ENCODE data around the gene ARL15. TPM values are rescaled to one million over a fixed set of nuclear protein-coding genes. Genes with fewer than 3 reads are reported as not detected.
"Not testable (repeated sequence)": the region's sequence is repeated elsewhere in the genome, so short reads cannot be mapped to it uniquely, and the experiment has no call there.

Gene ARL15
- total and polyA plus RNA-seq, 5 donors = 14.2 to 30.3 (median 24.8) TPM

DNA sequence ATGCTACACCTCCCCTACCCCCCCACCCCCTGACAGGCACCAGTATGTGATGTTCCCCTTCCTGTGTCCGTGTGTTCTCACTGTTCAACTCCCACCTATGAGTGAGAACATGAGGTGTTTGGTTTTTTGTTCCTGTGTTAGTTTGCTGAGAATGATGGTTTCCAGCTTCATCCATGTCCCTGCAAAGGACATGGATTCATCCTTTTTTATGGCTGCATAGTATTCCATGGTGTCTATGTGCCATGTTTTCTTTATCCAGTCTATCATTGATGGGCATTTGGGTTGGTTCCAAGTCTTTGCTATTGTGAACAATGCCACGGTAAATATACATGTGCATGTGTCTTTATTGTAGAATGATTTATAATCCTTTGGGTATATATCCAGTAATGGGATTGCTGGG lies 328.1 kb downstream of the ARL15 start:
- ATAC-seq; intact Hi-C loops (cut with DNase I): not testable (repeated sequence)
- 97% methylated on average over 2 of the region's 2 CpGs for WGBS

DNA sequence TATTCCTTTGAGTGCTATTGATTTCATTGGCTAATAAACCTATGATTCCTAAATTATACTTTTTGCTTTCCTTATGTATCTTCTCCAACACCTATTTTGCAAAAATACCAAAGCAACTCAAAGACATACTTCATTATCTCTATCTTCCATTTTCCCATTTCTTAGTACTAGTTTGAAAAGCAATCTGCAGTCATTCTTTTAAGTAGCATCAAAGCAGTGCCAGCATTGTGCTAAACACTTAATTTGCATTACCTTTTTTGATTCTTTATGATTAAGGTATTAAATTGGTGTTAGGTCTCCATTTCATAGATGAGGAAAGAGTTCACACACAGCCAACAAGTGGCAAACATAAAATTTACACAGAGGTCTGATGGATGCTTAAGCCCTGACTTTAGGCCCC lies 330.3 kb downstream of the ARL15 start:
- no peaks in the 10 kb centered on the region for H3K27me3 ChIP-seq (ENCODE audit: control insufficient read depth, insufficient read depth)
- ATAC-seq (no peak), DNase-seq (no peak)
- no peak overlapping the region for H3K27ac ChIP-seq (ENCODE audit: low read length)
- H3K4me3 ChIP-seq (ENCODE audit: low read length) = no peak overlapping the region
- intact Hi-C loops (cut with DNase I) = no loop called here
- H3K4me1 ChIP-seq (ENCODE audit: control insufficient read depth, insufficient read depth, low read length) = no peaks in the 10 kb centered on the region
- H3K9me3 ChIP-seq (ENCODE audit: control insufficient read depth, low read length) = no peaks in the 10 kb centered on the region

More for the DNA sequence above, 328.1 kb downstream of the ARL15 start:
- H3K4me1 ChIP-seq (ENCODE audit: control insufficient read depth, insufficient read depth, low read length); H3K27ac ChIP-seq (ENCODE audit: low read length); H3K27me3 ChIP-seq (ENCODE audit: control insufficient read depth, insufficient read depth); DNase-seq; H3K9me3 ChIP-seq (ENCODE audit: control insufficient read depth, low read length); H3K4me3 ChIP-seq (ENCODE audit: low read length): not testable (repeated sequence)

DNA sequence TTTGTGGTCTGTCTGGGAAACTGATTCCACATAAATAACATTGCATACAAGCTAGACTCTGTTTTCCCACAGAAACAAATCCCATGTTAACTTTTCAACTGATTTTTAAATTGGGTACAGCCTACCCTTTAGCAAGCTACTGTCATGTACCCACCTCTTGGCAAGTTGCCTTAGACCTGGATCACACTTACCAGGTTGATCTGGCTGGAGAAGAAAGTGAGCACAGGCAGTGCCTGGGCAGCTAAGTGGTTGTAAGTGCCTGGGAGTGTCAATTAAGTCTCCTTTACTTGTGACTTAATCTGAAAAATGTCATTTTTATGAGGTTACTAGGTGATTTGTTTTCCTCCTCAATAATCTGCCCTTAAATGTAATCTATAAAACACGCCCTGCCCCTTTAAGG lies 336.4 kb downstream of the ARL15 start:
- no peak overlapping the region for H3K4me3 ChIP-seq (ENCODE audit: low read length)
- intact Hi-C loops (cut with DNase I) = no loop called here
- no peak for ATAC-seq
- WGBS = 92% methylated on average over 1 of the region's 1 CpG
- no peaks in the 10 kb centered on the region for H3K4me1 ChIP-seq (ENCODE audit: control insufficient read depth, insufficient read depth, low read length)
- no peak overlapping the region for H3K27ac ChIP-seq (ENCODE audit: low read length)
- H3K27me3 ChIP-seq (ENCODE audit: control insufficient read depth, insufficient read depth) = no peaks in the 10 kb centered on the region
- no peaks in the 10 kb centered on the region for H3K9me3 ChIP-seq (ENCODE audit: control insufficient read depth, low read length)
- no peak for DNase-seq

DNA sequence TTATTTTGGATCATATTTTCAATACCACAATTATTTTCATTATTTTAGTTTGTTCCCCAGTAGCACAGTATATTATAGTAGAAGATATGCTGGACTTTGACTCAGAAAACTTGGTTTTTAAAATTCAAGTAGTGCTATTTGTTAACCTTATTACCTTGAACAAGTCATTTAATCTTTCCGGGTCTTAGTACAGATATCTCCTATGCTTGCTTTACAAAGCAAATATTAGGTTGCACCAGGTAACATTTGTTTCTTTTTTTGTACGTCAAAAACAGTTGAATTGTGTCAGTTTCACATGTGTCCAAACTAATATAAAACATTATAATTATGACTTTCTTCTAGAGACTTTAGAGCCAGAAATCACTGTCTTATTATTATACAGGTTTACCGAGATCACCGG lies 338.1 kb downstream of the ARL15 start:
- ATAC-seq = no peak
- DNase-seq = no peak
- Histone ChIP-seq H3K27ac (ENCODE audit: low read length) (no peak overlapping the region), H3K4me1 (ENCODE audit: control insufficient read depth, insufficient read depth, low read length) (no peaks in the 10 kb centered on the region), H3K4me3 (ENCODE audit: low read length) (no peak overlapping the region), H3K9me3 (ENCODE audit: control insufficient read depth, low read length) (no peaks in the 10 kb centered on the region), H3K27me3 (ENCODE audit: control insufficient read depth, insufficient read depth) (no peaks in the 10 kb centered on the region)
- WGBS = 95% methylated on average over 4 of the region's 4 CpGs
- intact Hi-C loops (cut with DNase I) = no loop called here

DNA sequence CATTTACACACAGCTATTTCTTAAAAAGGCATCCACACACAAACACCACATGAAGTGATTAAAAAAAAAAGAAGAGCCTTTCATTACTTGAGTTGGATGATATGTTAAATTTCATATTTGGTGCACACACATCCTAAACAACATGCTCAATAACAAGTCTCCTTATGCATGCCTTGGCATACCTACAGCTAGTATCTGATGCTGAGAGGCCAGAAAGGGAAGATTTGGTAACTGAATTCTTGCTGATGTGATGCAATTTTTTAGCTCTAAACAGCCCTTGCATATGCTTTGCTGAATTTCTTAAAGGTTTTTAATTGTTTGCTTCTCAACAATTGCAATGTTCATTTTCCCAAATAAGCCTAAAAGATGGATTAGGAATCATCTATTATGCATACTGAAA lies 338.8 kb downstream of the ARL15 start:
- ATAC-seq = no peak
- Histone ChIP-seq H3K9me3 (ENCODE audit: control insufficient read depth, low read length) (no peaks in the 10 kb centered on the region), H3K27me3 (ENCODE audit: control insufficient read depth, insufficient read depth) (no peaks in the 10 kb centered on the region), H3K4me1 (ENCODE audit: control insufficient read depth, insufficient read depth, low read length) (no peaks in the 10 kb centered on the region), H3K27ac (ENCODE audit: low read length) (no peak overlapping the region), H3K4me3 (ENCODE audit: low read length) (no peak overlapping the region)
- intact Hi-C loops (cut with DNase I) = no loop called here
- no peak for DNase-seq

DNA sequence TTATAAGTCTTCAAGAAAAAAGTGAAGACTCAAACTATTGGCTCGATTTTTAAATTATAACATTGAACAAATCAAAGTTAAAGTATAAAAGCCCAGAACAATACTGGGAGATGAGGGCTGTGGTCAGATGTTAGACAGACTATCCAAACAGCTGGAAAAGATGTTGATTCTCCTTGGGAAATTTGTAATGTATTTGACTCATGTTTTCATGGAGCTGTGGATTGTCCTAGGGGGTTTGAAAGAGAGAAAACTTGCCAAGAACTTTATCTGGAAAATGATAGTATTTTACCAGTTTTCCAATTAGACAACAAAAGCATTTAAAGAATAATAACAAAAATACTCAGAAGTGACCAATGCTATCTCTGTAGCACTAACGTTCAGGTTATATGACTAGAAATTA lies 339.2 kb downstream of the ARL15 start:
- H3K27ac ChIP-seq (ENCODE audit: low read length) = no peak overlapping the region
- ATAC-seq (peak; percentile 61 to 78), DNase-seq (no peak)
- no peak overlapping the region for H3K4me3 ChIP-seq (ENCODE audit: low read length)
- intact Hi-C loops (cut with DNase I) = no loop called here
- H3K27me3 ChIP-seq (ENCODE audit: control insufficient read depth, insufficient read depth) = no peaks in the 10 kb centered on the region
- 39% methylated on average over 2 of the region's 2 CpGs for WGBS
- H3K4me1 ChIP-seq (ENCODE audit: control insufficient read depth, insufficient read depth, low read length) = no peaks in the 10 kb centered on the region
- no peaks in the 10 kb centered on the region for H3K9me3 ChIP-seq (ENCODE audit: control insufficient read depth, low read length)

DNA sequence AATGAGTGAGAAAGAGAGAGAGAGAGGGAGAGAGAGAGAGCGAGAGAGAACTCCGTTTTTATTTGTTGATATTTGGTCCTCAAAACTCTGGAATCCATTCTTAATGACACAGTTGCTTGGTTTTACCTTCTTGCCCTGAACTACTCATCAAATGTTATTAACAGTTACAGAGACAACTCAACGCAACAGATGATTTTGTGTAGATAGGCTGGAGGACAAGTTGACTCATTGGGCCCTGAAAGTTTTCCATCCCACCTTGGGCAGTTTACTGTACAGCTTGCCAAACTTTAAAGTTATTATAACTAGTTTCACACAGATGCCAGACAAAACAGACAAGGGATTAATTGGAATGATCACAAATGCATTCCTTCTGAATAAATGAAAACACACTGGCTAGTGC lies 339.9 kb downstream of the ARL15 start:
- Histone ChIP-seq H3K4me3 (ENCODE audit: low read length) (no peak overlapping the region), H3K27me3 (ENCODE audit: control insufficient read depth, insufficient read depth) (no peaks in the 10 kb centered on the region), H3K4me1 (ENCODE audit: control insufficient read depth, insufficient read depth, low read length) (no peaks in the 10 kb centered on the region), H3K9me3 (ENCODE audit: control insufficient read depth, low read length) (no peaks in the 10 kb centered on the region), H3K27ac (ENCODE audit: low read length) (no peak overlapping the region)
- intact Hi-C loops (cut with DNase I) = no loop called here
- WGBS = 81% methylated on average over 3 of the region's 3 CpGs
- no peak for ATAC-seq
- no peak for DNase-seq

DNA sequence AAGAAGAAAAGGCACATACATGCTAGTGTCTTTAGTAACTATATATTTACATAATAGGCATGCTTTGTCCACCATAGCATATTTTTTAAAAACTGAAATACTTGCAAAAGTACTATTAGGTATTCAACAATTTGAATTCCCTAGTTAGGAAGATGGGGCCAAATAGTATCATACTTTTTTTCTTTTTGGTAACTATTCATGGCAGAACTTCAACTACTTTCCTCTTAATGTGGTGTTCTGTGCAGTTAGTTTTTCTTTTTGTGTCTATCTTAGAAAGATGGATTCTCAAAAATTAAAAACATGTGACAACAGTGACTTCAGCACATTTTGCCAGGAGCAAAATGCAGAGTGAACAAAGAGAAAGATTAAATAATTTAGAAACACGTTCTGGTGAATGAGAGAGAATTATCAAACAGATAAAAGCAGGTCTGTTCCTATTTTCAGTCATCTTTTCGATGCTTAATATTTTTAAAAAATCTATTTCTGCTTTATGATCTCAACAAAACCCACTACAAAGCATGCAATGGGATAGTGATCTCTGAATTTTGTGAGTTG lies 341.1 kb downstream of the ARL15 start:
- DNase-seq (no peak), ATAC-seq (no peak)
- Histone ChIP-seq H3K27me3 (ENCODE audit: control insufficient read depth, insufficient read depth) (no peaks in the 10 kb centered on the region), H3K4me3 (ENCODE audit: low read length) (no peak overlapping the region), H3K9me3 (ENCODE audit: control insufficient read depth, low read length) (no peaks in the 10 kb centered on the region), H3K4me1 (ENCODE audit: control insufficient read depth, insufficient read depth, low read length) (no peaks in the 10 kb centered on the region), H3K27ac (ENCODE audit: low read length) (no peak overlapping the region)
- intact Hi-C loops (cut with DNase I) = no loop called here
- WGBS = 63% methylated on average over 2 of the region's 2 CpGs

DNA sequence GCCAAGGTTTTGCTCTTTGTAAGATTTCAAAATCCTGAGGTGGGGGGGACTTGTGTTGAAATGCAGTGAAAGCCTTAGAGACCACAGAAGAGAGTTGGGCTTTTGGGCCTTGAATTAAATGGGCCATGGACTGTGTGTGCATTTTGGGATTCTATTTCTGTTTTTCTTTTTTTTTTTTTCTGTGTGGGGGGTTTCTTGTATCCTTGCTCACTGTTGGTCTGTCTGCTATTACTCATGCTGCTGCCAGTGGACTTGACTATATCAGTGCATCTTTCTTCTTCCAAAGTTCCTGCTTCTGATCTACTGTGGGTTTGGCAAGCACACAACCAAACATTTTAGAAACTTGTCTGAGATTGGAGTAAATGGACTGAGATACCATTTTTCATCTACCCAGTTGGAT lies 344.9 kb downstream of the ARL15 start:
- Histone ChIP-seq H3K4me1 (ENCODE audit: control insufficient read depth, insufficient read depth, low read length) (no peaks in the 10 kb centered on the region), H3K27me3 (ENCODE audit: control insufficient read depth, insufficient read depth) (no peaks in the 10 kb centered on the region), H3K9me3 (ENCODE audit: control insufficient read depth, low read length) (no peaks in the 10 kb centered on the region), H3K4me3 (ENCODE audit: low read length) (no peak overlapping the region), H3K27ac (ENCODE audit: low read length) (no peak overlapping the region)
- intact Hi-C loops (cut with DNase I) = no loop called here
- ATAC-seq (peak in 1 of 2 donors; percentile 14), DNase-seq (no peak)

DNA sequence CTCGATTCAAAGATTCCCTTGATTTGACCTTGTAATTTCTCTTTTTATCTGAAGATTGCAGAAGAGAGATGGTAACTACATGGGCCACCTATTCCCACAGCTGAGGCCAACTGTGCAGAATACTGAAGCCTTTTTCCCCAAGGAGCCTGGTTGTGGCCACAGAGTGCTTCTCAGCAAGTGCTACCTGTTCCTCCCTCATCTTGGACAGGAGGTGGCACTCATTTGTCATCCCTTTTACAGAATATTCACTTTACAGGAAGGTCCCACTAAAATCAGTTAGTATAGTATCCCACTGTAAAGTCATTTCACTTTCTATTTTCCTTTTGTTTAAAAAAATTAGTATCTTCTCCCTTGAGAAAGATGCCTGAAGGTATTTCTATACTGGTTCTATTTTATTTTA lies 346.4 kb downstream of the ARL15 start:
- ATAC-seq (no peak), DNase-seq (no peak)
- Histone ChIP-seq H3K4me3 (ENCODE audit: low read length) (no peak overlapping the region), H3K27me3 (ENCODE audit: control insufficient read depth, insufficient read depth) (no peaks in the 10 kb centered on the region), H3K27ac (ENCODE audit: low read length) (no peak overlapping the region), H3K4me1 (ENCODE audit: control insufficient read depth, insufficient read depth, low read length) (no peaks in the 10 kb centered on the region), H3K9me3 (ENCODE audit: control insufficient read depth, low read length) (no peaks in the 10 kb centered on the region)
- 89% methylated on average over 1 of the region's 1 CpG for whole genome bisulfite sequencing
- intact Hi-C loops (cut with DNase I) = no loop called here

DNA sequence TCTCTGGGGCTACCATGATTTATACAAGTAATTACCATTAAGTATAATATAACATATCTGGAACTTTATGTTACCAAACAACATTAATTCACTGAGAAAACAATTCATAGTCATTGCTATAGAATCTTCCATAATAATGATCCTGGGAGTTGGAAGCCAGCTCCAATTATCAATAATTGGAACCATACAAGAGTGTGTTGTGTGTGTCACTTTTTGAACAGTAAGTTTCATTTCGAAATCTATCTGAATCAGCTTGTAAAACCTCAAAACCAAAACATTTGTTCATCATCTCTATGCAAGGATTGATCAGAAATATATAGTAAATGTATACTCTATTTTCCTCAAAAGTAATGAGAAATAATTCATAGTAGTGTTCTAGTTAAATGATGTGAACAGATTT lies 348.1 kb downstream of the ARL15 start:
- no peaks in the 10 kb centered on the region for H3K4me1 ChIP-seq (ENCODE audit: control insufficient read depth, insufficient read depth, low read length)
- WGBS = 98% methylated on average over 1 of the region's 1 CpG
- ATAC-seq (no peak), DNase-seq (no peak)
- H3K27ac ChIP-seq (ENCODE audit: low read length) = no peak overlapping the region
- no peak overlapping the region for H3K4me3 ChIP-seq (ENCODE audit: low read length)
- intact Hi-C loops (cut with DNase I) = no loop called here
- H3K9me3 ChIP-seq (ENCODE audit: control insufficient read depth, low read length) = no peaks in the 10 kb centered on the region
- H3K27me3 ChIP-seq (ENCODE audit: control insufficient read depth, insufficient read depth) = no peaks in the 10 kb centered on the region

DNA sequence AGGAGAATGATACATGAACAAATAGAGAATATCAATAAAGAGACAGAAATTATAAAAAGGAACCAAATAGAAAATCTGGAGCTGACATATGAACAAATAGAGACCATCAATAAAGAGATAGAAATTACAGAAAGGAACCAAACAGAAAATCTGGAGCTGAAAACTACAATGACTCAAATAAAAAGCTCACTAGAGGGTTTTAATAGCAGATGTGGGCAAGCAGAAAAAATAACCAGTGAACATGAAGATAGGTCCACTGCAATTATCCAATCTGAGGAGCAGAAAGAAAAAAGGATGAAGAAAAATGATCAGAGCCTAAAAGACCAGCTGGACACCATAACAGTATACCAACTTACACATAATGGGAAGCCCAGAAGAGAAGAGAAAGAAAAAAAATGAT lies 353.7 kb downstream of the ARL15 start:
- Histone ChIP-seq H3K9me3 (ENCODE audit: control insufficient read depth, low read length) (no peaks in the 10 kb centered on the region), H3K4me3 (ENCODE audit: low read length) (no peak overlapping the region), H3K27me3 (ENCODE audit: control insufficient read depth, insufficient read depth) (no peaks in the 10 kb centered on the region), H3K27ac (ENCODE audit: low read length) (no peak overlapping the region), H3K4me1 (ENCODE audit: control insufficient read depth, insufficient read depth, low read length) (no peaks in the 10 kb centered on the region)
- ATAC-seq (no peak), DNase-seq (no peak)
- intact Hi-C loops (cut with DNase I) = no loop called here
